ENCODE measurements around the gene OPN5.

The OPN5 gene

DNA sequence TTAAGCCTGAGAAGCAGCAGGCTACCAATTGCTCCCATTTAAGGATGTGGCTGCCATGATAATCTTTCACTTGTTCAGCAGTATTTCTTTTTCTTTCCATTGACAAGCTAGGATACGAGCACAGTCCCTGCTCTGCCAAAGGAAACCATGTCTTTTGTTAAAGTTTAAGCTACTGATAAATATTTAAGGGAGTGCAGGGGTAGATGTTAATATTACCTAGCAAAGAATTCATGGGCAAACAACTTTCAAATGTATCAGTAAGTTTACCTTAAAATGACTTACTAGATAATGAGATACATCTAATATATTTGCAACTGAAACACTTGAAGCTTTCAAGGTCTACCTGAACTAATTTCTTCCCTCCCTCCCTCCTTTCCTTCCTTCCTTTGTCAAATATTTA, 77.3 kb downstream of the OPN5 start:
- no peak for DNase-seq (ENCODE audit: low read depth, low spot score)

DNA sequence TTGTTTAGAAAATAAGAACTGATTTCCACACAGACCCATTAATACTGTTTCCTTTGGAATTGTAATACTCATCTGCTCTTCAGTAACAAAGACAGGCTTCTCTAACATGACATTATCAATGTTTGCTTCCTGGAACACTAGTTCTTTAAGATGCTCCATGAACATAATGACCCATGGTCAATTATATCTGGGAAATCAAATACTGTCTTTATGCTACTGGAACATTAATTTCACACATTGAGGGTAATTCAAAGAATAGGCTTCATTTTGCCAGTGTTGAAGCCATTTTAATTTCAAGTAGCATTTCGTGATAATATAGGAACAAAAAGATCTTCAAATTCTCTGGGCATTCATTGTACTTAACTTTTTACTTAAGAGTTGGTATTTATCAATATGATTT, 80.9 kb downstream of the OPN5 start:
- no peak for DNase-seq (ENCODE audit: low read depth, low spot score)

DNA sequence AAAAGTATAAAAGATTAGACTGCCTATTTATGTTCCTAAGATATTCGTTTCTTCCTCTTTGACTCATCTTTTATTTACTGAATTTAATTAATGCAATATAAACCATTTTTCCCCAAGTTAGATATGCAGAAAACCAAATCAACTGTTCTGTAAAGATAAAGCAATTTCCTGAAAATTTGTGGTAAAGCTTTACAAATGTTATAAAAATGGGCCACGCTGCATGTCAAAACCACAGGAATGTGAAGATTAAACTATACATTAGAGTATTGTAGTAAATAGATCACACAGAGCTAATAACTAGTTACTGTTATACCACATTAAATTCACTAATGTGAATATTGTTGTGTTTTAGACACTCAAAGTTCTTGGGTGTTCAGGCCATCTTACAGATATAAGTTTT, 83.4 kb downstream of the OPN5 start:
- no peak for DNase-seq (ENCODE audit: low read depth, low spot score)

DNA sequence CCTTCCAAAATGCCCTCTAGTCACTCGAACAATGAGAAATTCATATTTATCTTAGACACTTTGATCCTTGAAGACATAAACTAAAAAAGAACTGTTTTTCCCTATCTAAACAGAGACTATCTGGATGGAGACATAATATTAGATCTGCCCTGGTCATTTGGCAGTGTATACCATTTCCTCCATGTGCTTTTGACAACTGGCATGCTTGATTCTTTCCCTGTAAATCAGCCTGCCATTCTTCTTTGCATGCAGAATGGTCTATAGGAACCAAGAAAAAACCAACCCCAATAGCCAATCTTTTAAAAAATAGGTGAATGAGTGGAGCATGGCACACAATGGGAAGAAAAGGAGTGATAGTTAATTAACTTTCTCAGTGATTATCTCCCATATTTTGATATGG, 93.8 kb downstream of the OPN5 start:
- DNase-seq (ENCODE audit: low read depth, low spot score) = no peak
